Measurements from ENCODE around the gene CTAG1B.
"Not testable (repeated sequence)": the region's sequence is repeated elsewhere in the genome, so short reads cannot be mapped to it uniquely, and the experiment has no call there.

Gene CTAG1B

DNA sequence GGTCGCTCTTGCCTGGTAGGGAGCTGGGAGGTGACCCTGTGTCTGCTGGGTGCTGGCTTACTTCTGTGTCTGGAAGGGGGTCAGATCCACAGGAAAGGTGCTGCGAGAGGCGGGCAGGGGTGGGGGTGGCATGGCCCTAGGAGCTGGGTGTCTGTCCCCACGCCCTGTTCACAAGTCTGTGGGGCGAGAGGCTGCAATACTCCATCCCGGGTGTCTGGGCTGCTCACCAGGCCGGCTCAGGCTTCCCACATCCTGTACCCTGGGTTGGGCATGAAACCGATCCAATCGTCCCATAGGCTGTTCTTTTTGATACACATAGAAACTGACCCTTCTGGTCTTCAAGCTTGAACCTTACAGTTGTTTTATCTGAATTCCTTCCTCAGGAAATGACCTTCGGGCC, 35.3 kb upstream of the CTAG1B start:
- no peak for ATAC-seq
- TF ChIP-seq ZNF70 (CRISPR knock-in tag; IDR thresholded peaks at IDR 0.05) (no peak), TCF4 (CRISPR knock-in tag; IDR thresholded peaks at IDR 0.05; ENCODE audit: borderline replicate concordance) (no peak), ESRRG (CRISPR knock-in tag; IDR thresholded peaks at IDR 0.05) (no peak), SNAI2 (CRISPR knock-in tag; IDR thresholded peaks at IDR 0.05) (no peak), RARB (CRISPR knock-in tag; IDR thresholded peaks at IDR 0.05) (no peak), ZNF565 (CRISPR knock-in tag; conservative IDR thresholded peaks at IDR 0.05; ENCODE audit: low read depth) (no peak), ARNTL (CRISPR knock-in tag; IDR thresholded peaks at IDR 0.05; ENCODE audit: borderline replicate concordance, low read depth) (no peak), CREB5 (CRISPR knock-in tag; IDR thresholded peaks at IDR 0.05; ENCODE audit: low read depth) (no peak), OSR1 (CRISPR knock-in tag; IDR thresholded peaks at IDR 0.05) (no peak), CSDC2 (CRISPR knock-in tag; IDR thresholded peaks at IDR 0.05) (no peak), ZNF8 (CRISPR knock-in tag; IDR thresholded peaks at IDR 0.05) (no peak), TOX (CRISPR knock-in tag; IDR thresholded peaks at IDR 0.05; ENCODE audit: borderline replicate concordance) (no peak), ZFP30 (CRISPR knock-in tag; IDR thresholded peaks at IDR 0.05) (no peak), GLIS3 (CRISPR knock-in tag; IDR thresholded peaks at IDR 0.05) (no peak), PATZ1 (CRISPR knock-in tag; IDR thresholded peaks at IDR 0.05; ENCODE audit: borderline replicate concordance) (no peak), ZFP3 (CRISPR knock-in tag; IDR thresholded peaks at IDR 0.05) (no peak), PPARA (CRISPR knock-in tag; IDR thresholded peaks at IDR 0.05; ENCODE audit: borderline replicate concordance) (no peak), ISL1 (CRISPR knock-in tag; IDR thresholded peaks at IDR 0.05) (no peak)
- TF ChIP-seq, protein P1, sequence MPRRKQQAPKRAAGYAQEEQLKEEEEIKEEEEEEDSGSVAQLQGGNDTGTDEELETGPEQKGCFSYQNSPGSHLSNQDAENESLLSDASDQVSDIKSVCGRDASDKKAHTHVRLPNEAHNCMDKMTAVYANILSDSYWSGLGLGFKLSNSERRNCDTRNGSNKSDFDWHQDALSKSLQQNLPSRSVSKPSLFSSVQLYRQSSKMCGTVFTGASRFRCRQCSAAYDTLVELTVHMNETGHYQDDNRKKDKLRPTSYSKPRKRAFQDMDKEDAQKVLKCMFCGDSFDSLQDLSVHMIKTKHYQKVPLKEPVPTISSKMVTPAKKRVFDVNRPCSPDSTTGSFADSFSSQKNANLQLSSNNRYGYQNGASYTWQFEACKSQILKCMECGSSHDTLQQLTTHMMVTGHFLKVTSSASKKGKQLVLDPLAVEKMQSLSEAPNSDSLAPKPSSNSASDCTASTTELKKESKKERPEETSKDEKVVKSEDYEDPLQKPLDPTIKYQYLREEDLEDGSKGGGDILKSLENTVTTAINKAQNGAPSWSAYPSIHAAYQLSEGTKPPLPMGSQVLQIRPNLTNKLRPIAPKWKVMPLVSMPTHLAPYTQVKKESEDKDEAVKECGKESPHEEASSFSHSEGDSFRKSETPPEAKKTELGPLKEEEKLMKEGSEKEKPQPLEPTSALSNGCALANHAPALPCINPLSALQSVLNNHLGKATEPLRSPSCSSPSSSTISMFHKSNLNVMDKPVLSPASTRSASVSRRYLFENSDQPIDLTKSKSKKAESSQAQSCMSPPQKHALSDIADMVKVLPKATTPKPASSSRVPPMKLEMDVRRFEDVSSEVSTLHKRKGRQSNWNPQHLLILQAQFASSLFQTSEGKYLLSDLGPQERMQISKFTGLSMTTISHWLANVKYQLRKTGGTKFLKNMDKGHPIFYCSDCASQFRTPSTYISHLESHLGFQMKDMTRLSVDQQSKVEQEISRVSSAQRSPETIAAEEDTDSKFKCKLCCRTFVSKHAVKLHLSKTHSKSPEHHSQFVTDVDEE (CRISPR knock-in tag; IDR thresholded peaks at IDR 0.05) = no peak
- TF ChIP-seq, protein P2, sequence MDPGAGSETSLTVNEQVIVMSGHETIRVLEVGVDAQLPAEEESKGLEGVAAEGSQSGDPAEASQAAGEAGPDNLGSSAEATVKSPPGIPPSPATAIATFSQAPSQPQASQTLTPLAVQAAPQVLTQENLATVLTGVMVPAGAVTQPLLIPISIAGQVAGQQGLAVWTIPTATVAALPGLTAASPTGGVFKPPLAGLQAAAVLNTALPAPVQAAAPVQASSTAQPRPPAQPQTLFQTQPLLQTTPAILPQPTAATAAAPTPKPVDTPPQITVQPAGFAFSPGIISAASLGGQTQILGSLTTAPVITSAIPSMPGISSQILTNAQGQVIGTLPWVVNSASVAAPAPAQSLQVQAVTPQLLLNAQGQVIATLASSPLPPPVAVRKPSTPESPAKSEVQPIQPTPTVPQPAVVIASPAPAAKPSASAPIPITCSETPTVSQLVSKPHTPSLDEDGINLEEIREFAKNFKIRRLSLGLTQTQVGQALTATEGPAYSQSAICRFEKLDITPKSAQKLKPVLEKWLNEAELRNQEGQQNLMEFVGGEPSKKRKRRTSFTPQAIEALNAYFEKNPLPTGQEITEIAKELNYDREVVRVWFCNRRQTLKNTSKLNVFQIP (CRISPR knock-in tag; IDR thresholded peaks at IDR 0.05; ENCODE audit: borderline replicate concordance, low read depth) = no peak

- ATAC-seq = not testable (repeated sequence)
These were observed 34.3 kb upstream of the CTAG1B start, which contains the start of gene CTAG2 for GRCh38 chrX:154653413-154653812. Gene CTAG2, minus strand, starts transcription at chrX:154653579. Its CDS starts 64 bp downstream, at chrX:154653515.

- TF ChIP-seq ZFP30 (CRISPR knock-in tag; IDR thresholded peaks at IDR 0.05) (no peak), RARB (CRISPR knock-in tag; IDR thresholded peaks at IDR 0.05) (no peak), ESRRG (CRISPR knock-in tag; IDR thresholded peaks at IDR 0.05) (no peak), ARNTL (CRISPR knock-in tag; IDR thresholded peaks at IDR 0.05; ENCODE audit: borderline replicate concordance, low read depth) (no peak), CREB5 (CRISPR knock-in tag; IDR thresholded peaks at IDR 0.05; ENCODE audit: low read depth) (no peak), ISL1 (CRISPR knock-in tag; IDR thresholded peaks at IDR 0.05) (no peak), PATZ1 (CRISPR knock-in tag; IDR thresholded peaks at IDR 0.05; ENCODE audit: borderline replicate concordance) (no peak), PPARA (CRISPR knock-in tag; IDR thresholded peaks at IDR 0.05; ENCODE audit: borderline replicate concordance) (no peak), ZNF565 (CRISPR knock-in tag; conservative IDR thresholded peaks at IDR 0.05; ENCODE audit: low read depth) (no peak), ZNF70 (CRISPR knock-in tag; IDR thresholded peaks at IDR 0.05) (no peak), SNAI2 (CRISPR knock-in tag; IDR thresholded peaks at IDR 0.05) (no peak)
- TF ChIP-seq, protein P2 (CRISPR knock-in tag; IDR thresholded peaks at IDR 0.05; ENCODE audit: borderline replicate concordance, low read depth) = no peak
These were observed 33.9 kb upstream of the CTAG1B start for GRCh38 chrX:154653048-154653401.

More at GRCh38 chrX:154653048-154653401, 33.9 kb upstream of the CTAG1B start:
- ATAC-seq = no peak
